HG03280 (cell line): ENCODE measurements around the gene LRIG1.

Experiments used
- ATAC-seq: cut with Tn5 transposase; IDR thresholded peaks from one replicate; pipeline ENCODE4 v1.9.1; 2021; ENCODE audit warnings: mild to moderate bottlenecking, moderate library complexity; ENCODE audit not compliant: unreplicated experiment

LRIG1 gene

DNA sequence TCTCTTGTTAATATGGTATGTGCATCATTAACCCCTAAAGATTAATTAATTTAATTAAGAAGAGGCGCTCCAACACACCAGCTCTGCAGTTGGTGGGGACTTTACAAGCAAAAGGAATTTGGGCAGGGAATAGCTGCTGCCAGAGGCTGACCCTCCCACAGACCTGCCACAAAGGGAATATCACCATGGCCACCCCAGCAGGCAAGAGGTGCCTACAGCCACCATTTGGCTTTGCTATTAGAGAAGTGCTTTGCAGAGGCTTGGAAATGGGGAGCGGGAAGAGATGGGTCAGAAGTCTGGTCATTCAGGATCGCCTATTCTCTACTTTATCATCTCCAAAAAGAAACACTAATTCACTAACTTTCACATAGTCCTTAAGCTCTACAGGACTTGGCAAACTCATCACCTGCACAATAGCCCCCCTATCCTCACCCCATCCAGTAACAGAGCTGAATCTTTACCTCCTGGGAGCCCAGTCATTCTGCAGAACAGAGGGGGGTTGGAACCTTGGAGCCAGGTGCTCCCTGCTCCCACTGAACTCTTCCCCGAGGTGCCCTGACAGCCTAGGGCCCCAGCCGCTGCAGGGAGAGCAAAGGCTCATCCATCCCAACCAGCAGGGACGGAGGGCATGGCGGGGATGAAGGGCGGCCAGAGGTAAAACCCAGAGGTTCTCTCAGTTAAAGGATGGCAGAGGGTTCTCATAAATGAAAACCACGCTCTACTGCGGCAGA is 29.7 kb downstream of the LRIG1 start:
- ATAC-seq = no peak

DNA sequence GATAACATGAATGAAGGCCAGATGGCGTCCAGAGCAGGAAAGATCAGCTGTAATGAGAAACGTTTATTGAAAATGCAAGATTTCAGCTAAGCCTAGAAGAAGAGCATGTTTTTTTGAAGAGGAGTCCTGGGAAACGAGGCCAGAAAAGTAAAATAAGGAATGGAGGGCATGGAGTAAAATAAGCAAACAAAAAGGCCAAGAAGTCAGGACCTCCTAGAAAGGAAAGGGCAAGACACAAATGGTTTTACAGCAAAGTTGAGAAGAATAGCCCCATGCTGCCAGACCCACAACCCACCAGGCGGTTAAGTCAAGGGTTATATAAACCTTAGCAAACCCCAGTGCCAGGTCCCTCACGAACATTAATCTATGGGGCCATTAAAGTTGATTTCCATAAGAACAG is 30.5 kb downstream of the LRIG1 start:
- no peak for ATAC-seq

- peak; percentile 65 for ATAC-seq
Observed at GRCh38 chr3:66469220-66469640, 31.6 kb downstream of the LRIG1 start.

- ATAC-seq = no peak
Observed at GRCh38 chr3:66467996-66468735, 32.7 kb downstream of the LRIG1 start.

GRCh38 chr3:66466606-66467270 is 34.1 kb downstream of the LRIG1 start:
- ATAC-seq = no peak

DNA sequence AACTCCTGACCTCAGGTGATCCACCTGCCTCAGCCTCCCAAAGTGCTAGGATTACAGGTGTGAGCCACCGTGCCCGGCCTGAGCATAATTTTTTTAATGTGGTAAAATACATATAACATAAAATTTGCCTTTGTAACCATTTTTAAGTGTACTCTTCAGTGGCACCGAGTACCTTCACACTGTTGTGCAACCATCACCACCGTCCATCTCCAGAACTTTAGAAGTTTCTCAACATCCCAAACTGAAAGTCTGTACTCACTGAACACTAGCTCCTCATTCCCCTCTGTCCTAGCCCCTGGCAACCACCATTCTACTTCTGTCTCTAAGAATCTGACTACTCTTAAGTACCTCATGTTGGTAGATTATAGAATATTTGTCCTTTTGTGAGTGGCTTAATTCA is 35.2 kb downstream of the LRIG1 start:
- ATAC-seq = no peak

- ATAC-seq = no peak
Observed at GRCh38 chr3:66465034-66465433, 35.8 kb downstream of the LRIG1 start.

DNA sequence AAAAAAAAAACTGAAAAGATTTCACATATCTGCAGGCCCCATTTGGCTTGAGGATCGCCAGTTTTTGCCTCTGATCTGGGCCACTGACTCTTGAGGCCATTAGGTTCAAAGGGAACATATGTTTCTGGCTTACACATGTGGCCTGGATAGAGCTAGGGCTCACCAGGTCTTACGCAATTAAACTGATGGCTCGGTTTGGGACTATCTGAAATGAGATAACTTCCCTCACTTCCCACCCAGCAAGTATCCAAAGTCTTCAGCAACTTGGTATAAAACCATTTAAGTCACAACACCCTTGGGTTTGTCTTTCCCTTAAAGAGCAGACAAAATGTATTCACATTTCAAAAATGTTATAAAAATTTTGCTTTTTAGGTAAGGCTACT is 36.3 kb downstream of the LRIG1 start:
- no peak for ATAC-seq

- ATAC-seq = no peak
Observed at GRCh38 chr3:66463730-66464511, 36.9 kb downstream of the LRIG1 start.

DNA sequence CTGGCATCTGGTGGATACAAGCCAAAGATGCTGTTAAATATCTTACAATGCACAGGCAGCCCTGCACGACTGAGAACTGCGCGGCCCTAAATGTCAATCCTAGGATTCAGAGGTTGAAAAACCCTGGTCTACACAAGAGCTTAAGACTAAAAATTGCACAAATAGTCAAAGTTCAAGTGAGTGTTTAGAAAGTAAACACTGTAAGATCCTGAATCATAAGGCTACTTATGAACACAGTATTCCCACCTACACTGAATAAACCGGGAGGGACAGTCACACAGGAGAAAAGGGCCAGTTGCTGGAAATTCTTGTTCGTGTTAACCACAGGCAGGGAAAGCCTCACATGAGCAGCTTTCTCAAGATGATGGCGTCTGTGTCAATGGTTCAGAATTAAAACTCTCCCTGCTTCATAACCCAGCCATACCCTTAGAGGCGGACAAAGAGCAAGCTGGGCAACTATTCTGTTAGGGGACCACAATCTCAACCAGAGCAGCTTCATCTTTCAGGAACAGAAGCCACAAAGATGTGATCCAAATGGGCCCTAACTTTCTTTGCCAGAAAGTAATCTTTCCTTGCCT is 37.7 kb downstream of the LRIG1 start:
- no peak for ATAC-seq

DNA sequence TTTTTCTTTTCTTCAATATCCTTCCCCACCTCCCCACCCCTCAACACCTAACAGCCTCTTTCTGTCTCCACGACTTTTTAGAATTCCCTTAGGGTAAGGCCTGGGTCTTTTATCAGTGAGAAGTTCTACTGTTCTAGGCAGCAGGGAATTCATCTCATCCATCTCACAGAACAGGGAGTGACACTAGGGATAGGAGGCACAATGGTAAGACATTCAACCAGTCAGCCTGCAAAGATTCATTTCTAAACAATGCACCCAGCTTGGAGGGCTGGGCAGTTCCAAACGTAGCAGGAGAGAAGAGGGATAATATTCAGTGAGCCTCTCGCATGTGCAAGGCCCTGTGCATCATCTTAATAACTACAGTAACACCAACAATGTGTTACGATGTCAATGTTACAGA is 43.6 kb downstream of the LRIG1 start:
- no peak for ATAC-seq

DNA sequence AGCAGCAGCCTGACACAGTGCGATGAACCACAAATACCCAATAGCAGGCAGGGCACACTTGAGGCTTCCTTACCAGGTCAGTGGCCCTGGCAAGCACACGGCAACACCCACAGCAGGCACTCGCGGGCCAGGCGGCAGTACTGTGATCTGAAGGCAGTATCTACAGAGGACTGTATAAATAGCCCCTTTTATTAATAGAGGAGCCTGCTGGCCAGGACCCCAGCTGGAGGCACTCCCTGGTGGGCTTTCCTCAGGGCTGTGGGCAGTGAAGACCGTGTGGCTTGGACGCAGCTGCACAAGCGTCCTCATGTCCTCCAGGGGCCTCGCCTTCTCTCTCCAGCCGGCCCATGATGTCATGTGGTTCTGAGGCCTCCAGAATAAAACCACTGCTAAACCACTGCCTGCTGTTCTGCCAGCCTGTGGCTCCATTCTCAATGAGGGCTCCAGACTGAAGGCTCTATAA is 44.1 kb downstream of the LRIG1 start:
- no peak for ATAC-seq

DNA sequence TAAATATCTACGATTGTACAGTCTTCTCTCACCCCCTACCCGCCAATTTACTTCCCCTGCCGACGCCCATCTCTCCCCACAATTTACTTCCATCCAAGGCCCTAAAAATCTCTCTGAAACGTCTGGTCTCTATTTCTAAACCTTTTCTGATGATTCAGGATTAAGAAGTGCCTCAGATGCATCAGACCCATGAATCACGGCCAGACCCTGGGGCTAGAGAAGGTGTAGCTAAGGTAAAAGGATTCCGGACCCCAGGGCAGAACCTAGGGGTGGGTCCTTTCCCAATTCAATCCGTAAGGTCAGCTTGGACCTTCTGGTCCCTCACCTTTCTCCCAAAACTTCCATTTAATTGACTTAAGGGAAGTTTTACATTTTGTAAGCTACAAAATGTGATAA is 46.4 kb downstream of the LRIG1 start:
- ATAC-seq = no peak

DNA sequence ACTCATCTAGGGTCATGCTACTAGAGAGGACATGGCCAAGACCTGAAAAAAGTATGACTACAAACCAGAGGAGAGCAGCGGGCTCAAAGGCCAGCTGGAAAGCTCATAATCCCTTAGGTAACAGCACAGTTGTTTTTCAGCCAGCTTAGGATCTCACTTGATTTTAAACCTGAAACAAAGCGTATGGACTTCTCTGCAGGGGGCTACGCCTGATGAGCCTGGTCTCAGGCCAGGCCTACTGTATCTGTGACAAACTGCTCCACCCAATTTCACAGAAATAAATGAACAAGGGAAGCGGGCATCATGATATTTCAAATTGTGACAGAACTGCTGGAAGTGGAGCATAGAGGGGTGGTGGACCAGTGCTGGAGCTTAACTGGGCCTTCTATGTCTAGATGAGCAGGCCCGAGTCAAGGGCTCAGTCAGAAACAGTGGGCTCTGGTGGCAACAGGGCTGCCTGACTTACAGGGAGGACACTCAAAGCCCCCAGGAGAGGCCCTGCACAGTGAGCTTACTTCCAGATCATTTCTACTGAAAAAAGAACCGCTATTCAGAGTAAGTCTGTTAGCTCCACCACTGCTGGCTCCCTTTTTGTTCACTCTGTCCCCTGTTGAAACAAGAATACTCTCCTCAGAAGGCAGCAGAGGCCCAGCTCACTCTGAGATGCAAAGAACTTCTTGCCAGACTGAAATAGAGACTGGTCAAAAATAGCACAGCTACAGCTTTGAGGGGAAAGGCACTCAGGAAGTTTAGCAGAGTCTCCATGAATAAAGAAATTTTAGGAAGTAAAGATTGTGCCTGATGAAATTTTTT is 47.0 kb downstream of the LRIG1 start:
- ATAC-seq = no peak

GRCh38 chr3:66452303-66453011 is 48.4 kb downstream of the LRIG1 start:
- no peak for ATAC-seq

GRCh38 chr3:66451766-66452165 is 49.1 kb downstream of the LRIG1 start:
- no peak for ATAC-seq

DNA sequence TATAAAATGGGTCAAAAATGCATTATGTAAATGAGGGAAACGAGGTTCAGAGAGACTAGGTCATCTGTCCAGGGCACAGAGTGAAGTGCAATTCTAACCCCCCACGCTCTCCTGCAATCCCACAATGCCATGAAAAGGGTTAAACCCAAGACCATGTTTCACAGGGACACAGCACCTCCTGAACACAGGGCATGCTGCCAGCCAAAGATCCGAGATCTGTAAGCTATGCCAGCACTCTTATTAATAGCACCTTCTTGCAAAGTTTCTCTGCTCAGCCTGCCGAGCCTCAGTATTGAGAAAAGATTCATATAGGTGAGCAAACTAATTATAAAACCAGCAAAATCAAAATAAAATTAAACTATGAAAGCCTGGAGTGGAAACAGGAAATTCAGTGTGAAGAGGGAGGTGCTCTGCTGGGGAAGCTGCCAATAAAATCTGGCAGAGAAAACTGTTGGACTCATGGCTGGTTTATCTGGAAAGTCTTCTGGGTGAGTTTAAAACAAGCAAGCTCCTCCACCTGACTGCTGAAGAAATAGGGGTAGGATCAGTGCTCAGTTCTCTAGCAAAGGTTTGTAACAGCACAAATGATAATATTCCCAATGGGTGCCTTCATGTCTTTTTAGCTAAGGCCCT is 50.3 kb downstream of the LRIG1 start:
- ATAC-seq = no peak

DNA sequence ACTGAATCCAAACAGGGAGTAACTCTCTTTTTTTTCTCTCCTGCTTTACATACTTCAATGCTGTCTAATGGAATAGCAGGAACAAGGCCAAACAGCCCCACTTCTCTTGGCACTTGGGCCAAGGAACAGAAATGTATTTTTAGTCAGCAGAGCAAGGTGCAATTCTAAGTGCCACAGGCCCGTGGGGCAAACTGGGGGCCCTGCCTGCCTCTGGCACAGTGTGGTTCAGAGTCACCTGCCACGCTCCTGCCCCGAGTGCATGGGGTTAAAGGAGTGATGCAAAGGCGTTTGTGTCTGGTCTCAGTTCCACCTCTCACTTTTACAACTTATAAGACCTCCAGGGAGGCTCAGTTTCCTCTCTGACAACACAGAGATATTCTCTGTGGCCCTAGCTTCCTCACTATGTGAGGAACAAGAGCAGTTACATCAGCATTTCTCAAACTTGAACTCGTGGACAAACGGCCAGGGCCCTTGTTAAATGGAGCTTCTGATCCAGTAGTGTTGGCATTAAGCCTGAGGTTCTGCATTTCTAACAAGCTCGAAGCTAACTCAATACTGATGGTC is 51.3 kb downstream of the LRIG1 start:
- ATAC-seq = peak; percentile 68
